ENCODE measurements around the gene DCP1A. TPM values are rescaled to one million over a fixed set of nuclear protein-coding genes. Genes with fewer than 3 reads are reported as not detected.
"Not testable (repeated sequence)": the region's sequence is repeated elsewhere in the genome, so short reads cannot be mapped to it uniquely, and the experiment has no call there.

DCP1A gene
- polyA plus RNA-seq, 1 donor from 2014 or later = 65.0 TPM

GRCh38 chr3:53348118-53348517, 775 bp upstream of the DCP1A start:
- H3K36me3 Mint-ChIP-seq, H3K9me3 Mint-ChIP-seq, H3K27me3 Mint-ChIP-seq: not testable (repeated sequence)
- Mint-ChIP-seq H3K27ac (peak overlapping the region; percentile 97 to 98 (median 98)), H3K4me1 (peaks cover 13 to 27% (median 25%) of the 10 kb centered on the region in 3 donors), H3K4me3 (peak overlapping the region; percentile 98 to 100 (median 98))

DNA sequence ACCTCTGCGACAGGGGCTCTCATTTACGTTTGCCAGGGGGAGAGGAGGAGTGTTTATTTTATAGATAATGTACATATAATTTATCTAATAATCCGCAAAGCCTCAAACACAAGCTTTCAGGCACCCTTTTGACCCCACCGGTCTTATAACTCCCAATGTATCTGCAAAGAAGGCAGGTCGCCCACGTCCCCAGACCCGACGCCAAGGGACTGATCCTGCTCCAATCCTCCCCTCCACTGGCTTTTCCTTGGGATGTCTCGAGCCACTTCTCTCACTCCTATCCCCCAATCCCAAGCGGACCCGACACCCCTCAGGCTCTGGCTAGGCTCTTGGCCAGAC, 452 bp downstream of the DCP1A start:
- Mint-ChIP-seq H3K27me3 (no peaks in the 10 kb centered on the region), H3K4me1 (peaks cover 17 to 34% (median 27%) of the 10 kb centered on the region in 3 donors), H3K4me3 (peak overlapping the region; percentile 98 to 100 (median 98)), H3K36me3 (peaks cover 2% of the 10 kb centered on the region), H3K27ac (peak overlapping the region; percentile 97 to 98 (median 98)), H3K9me3 (no peaks in the 10 kb centered on the region)

DNA sequence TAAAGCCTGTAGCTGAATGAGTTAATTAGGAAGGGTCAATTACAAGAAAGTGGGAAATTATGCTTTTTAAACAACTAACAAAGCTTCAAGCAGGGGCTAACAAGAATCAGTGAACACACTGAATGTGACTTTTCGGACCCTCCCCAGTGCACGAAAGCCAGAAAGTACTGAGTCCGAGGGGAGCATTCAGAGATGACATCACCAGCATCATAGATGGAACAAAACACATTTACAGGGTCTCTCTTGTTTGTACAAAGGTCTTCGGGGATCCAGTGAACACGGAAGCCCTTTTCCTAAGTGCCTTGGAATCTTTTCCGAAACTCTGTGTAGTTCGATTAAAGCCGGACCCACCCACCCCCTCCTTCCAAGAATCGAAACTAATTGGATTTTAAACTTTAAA, 829 bp downstream of the DCP1A start:
- peaks cover 17 to 34% (median 27%) of the 10 kb centered on the region in 3 donors for H3K4me1 Mint-ChIP-seq
- H3K9me3 Mint-ChIP-seq = no peaks in the 10 kb centered on the region
- no peaks in the 10 kb centered on the region for H3K27me3 Mint-ChIP-seq
- peaks cover 2% of the 10 kb centered on the region for H3K36me3 Mint-ChIP-seq
- peak overlapping the region; percentile 86 to 98 (median 97) for H3K27ac Mint-ChIP-seq
- peak overlapping the region; percentile 98 to 100 (median 98) for H3K4me3 Mint-ChIP-seq

DNA sequence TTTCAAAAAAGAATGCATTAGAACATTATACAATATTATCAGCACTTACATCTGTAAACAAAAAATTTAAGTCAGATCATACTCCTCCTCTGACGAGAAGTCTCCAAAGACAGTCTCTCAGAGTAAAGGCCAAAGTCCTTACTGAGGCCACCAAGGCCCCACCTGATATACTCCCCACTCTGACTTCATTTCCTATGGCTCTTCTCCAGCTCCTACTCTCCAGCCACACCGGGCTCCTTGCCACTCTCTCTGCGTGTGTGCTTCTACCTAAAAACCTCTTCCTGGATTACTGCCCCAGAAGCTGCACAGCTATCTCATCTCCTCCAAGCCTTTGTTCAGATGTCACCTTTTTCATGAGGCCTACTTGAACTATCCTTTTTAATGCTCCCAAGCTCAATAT, 5.0 kb downstream of the DCP1A start:
- Mint-ChIP-seq H3K36me3 (peaks cover 2% of the 10 kb centered on the region), H3K9me3 (no peaks in the 10 kb centered on the region), H3K27ac (no peak overlapping the region), H3K27me3 (no peaks in the 10 kb centered on the region), H3K4me3 (peak overlapping the region in 1 of 4 donors; percentile 67), H3K4me1 (peaks cover 15 to 39% (median 25%) of the 10 kb centered on the region in 3 donors)

- H3K36me3 Mint-ChIP-seq = peaks cover under 1% of the 10 kb centered on the region
- no peak overlapping the region for H3K27ac Mint-ChIP-seq
- H3K4me3 Mint-ChIP-seq = no peak overlapping the region
- H3K9me3 Mint-ChIP-seq = no peaks in the 10 kb centered on the region
- peaks cover 3 to 20% (median 8%) of the 10 kb centered on the region in 3 donors for H3K4me1 Mint-ChIP-seq
- no peaks in the 10 kb centered on the region for H3K27me3 Mint-ChIP-seq
Observed at GRCh38 chr3:53337167-53337940, 10.0 kb downstream of the DCP1A start.

- Mint-ChIP-seq H3K36me3 (peaks cover 5% of the 10 kb centered on the region), H3K4me3 (no peak overlapping the region), H3K4me1 (peaks cover 5 to 16% (median 8%) of the 10 kb centered on the region in 3 donors), H3K9me3 (no peaks in the 10 kb centered on the region), H3K27ac (peak overlapping the region in 1 of 3 donors; percentile 24), H3K27me3 (no peaks in the 10 kb centered on the region)
Observed at GRCh38 chr3:53334742-53335141, 12.6 kb downstream of the DCP1A start.

DNA sequence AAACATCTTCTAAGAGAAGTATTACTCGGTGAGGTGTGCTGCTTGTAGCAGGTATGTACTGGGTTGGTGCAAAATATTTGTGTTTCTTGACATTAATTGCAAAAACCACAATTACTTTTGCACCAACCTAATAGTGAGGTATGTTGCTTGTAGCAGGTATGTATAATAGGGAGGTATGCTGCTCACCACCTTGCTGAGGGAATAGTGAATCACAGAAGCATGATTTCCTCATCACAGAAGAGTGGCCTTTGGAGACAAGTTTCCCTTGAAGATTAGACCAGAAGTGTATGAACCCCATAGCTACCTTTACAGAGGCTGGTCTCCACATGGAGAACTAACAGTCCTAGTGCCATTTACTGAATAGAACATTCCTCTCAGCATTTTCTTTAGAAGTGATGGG, 15.5 kb downstream of the DCP1A start:
- peak overlapping the region in 1 of 3 donors; percentile 53 for H3K27ac Mint-ChIP-seq
- no peaks in the 10 kb centered on the region for H3K27me3 Mint-ChIP-seq
- H3K36me3 Mint-ChIP-seq = peaks cover 5% of the 10 kb centered on the region
- peaks cover 5 to 13% (median 9%) of the 10 kb centered on the region in 3 donors for H3K4me1 Mint-ChIP-seq
- H3K4me3 Mint-ChIP-seq = no peak overlapping the region
- no peaks in the 10 kb centered on the region for H3K9me3 Mint-ChIP-seq

DNA sequence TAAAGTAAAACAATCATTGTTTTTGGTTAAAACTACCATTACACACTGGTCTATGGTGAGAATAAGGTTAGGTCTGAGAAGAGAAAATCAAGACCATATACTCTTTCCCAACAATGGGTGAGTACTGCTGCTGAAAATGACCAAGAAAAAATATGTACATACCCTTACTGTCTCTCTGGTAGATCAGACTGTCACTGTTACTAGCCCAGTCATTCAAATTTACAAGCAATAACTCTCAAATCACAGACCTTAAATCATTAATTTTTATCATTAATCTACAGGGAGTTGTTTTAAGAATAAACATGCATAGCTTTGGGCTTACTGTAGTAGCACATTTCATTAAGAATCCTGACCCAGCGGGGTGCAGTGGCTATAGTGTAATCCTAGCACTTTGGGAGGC, 17.4 kb downstream of the DCP1A start:
- H3K4me3 Mint-ChIP-seq = no peak overlapping the region
- H3K27ac Mint-ChIP-seq = peak overlapping the region in 1 of 3 donors; percentile 52
- H3K4me1 Mint-ChIP-seq = peaks cover 7 to 18% (median 10%) of the 10 kb centered on the region in 3 donors
- H3K9me3 Mint-ChIP-seq = no peaks in the 10 kb centered on the region
- no peaks in the 10 kb centered on the region for H3K27me3 Mint-ChIP-seq
- H3K36me3 Mint-ChIP-seq = peaks cover 5% of the 10 kb centered on the region

DNA sequence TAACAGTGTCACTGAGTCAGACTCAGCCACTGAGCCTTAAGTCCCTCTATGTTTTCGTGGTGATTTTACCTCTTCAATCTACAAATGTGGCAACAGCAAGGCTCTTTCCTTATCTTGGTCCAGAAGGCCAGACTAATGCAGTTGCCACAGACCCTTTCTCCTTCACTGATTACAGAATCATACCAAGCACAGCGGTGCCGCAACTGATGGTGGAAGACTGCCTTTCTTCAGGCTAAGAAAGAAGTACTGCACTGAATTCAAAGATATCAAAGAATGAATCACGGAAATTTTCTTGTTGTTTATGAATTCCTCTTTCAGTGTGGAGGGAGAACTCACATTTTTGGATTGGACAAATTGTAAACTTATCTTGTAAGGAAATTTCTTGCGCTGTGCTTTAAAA, 18.6 kb downstream of the DCP1A start:
- Mint-ChIP-seq H3K4me1 (peaks cover 6 to 16% (median 9%) of the 10 kb centered on the region in 3 donors), H3K27me3 (no peaks in the 10 kb centered on the region), H3K36me3 (peaks cover 5% of the 10 kb centered on the region), H3K27ac (no peak overlapping the region), H3K9me3 (no peaks in the 10 kb centered on the region), H3K4me3 (no peak overlapping the region)

DNA sequence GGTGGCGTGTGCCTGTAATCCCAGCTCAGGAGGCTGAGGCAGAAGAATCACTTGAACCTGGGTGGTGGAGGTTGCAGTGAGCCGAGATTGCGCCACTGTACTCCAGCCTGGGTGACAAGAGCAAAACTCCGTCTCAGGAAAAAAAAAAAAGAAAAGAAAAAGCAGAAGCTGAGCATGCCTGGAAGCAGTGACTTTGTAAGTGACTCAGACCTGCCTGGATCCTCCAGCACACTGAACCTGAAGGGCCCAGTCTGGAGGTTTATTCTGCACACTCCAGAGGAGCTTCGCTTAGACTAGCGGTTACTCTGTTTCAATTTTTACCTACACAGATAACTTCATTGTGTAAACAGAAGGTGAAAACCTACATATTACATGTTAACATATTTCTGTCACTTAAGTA, 19.4 kb downstream of the DCP1A start:
- H3K36me3 Mint-ChIP-seq, H3K27me3 Mint-ChIP-seq, H3K9me3 Mint-ChIP-seq, H3K4me3 Mint-ChIP-seq, H3K27ac Mint-ChIP-seq: not testable (repeated sequence)
- H3K4me1 Mint-ChIP-seq = peaks cover 4 to 13% (median 7%) of the 10 kb centered on the region in 3 donors

DNA sequence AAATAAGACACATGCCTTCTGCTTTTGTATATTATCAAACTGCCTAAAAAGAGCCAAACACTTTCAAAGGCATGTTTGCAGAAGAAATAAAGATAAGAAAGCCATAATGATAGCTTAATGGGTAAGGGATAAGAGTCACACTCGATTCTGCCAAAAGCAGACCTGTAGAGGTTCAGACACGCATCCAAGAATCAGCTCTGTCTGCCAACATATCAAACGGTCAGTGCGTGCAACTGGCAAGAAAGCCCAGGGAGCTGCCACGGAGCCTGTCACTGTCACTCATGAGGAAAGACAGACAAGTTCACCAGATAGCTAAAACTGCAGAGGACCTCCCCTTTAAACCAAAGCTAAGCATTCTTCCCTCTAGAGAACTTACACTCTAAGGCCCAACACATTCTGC, 23.2 kb downstream of the DCP1A start:
- H3K4me1 Mint-ChIP-seq = peaks cover 2 to 14% (median 7%) of the 10 kb centered on the region in 3 donors
- no peak overlapping the region for H3K27ac Mint-ChIP-seq
- H3K36me3 Mint-ChIP-seq = no peaks in the 10 kb centered on the region
- H3K27me3 Mint-ChIP-seq = no peaks in the 10 kb centered on the region
- no peaks in the 10 kb centered on the region for H3K9me3 Mint-ChIP-seq
- no peak overlapping the region for H3K4me3 Mint-ChIP-seq

DNA sequence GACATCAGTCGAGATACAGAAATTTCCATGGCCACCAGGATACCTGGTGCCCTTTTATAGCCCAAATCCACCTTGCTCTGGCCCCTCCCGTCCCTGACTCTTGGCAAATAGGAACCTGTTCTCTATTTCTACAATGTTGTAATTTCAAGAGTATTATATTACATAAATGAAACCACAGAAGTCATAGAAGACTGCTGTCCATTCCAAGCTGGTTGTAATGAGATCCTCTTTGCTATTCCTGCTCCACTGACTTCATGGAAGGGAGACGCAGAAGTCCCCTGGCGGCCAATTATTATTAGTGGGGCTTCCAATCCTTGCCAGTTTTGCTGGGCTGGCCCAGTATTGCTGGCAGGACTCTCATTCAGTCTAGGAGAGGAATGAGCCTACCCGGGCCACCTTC, 26.6 kb downstream of the DCP1A start:
- Mint-ChIP-seq H3K27me3 (no peaks in the 10 kb centered on the region), H3K9me3 (no peaks in the 10 kb centered on the region), H3K36me3 (no peaks in the 10 kb centered on the region), H3K4me1 (peaks cover 2 to 8% (median 3%) of the 10 kb centered on the region in 3 donors), H3K27ac (no peak overlapping the region), H3K4me3 (no peak overlapping the region)

DNA sequence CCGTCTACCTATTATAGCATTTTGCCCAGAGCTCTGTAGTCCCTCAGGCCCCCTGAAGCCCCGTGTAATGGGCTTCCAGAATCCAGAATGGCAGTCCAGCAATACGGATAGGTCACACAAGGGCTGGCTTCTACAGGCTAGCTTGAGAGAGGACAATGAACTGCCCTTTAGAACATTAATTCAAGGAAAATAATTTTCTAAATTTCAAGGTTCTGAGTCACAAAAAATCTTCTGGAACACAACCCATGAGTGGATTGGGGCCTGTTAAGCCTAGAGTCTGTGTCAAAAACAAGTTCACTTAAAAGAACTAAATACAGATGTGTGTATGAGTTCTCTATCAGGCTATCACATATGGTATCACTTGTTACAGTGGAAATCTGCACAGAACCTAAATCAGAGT, 28.8 kb downstream of the DCP1A start:
- no peaks in the 10 kb centered on the region for H3K27me3 Mint-ChIP-seq
- no peaks in the 10 kb centered on the region for H3K36me3 Mint-ChIP-seq
- no peaks in the 10 kb centered on the region for H3K9me3 Mint-ChIP-seq
- no peak overlapping the region for H3K4me3 Mint-ChIP-seq
- no peak overlapping the region for H3K27ac Mint-ChIP-seq
- peaks cover 2 to 4% (median 3%) of the 10 kb centered on the region in 3 donors for H3K4me1 Mint-ChIP-seq

DNA sequence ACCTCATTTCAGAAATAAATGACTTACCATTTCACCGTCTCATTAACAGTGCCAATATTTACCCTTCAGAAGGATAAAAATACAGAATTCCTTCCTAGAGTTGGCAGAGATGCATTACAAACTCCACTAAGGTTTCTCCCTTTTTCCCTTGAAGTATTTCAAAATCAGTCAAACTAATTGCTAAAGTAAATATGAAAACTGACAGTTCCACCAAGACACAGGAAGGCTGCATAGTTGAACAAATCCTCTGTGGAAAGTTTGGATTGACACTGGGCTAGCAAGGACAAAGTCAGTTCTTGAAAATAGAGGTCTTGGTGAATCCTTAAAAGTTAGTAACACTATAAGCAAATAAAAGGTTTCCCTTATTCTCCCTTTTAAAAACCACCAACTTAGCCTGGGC, 34.5 kb downstream of the DCP1A start:
- no peak overlapping the region for H3K4me3 Mint-ChIP-seq
- H3K27ac Mint-ChIP-seq = no peak overlapping the region
- peaks cover 5% of the 10 kb centered on the region for H3K36me3 Mint-ChIP-seq
- H3K9me3 Mint-ChIP-seq = no peaks in the 10 kb centered on the region
- H3K4me1 Mint-ChIP-seq = peaks cover 0 to 5% (median 2%) of the 10 kb centered on the region in 3 donors
- no peaks in the 10 kb centered on the region for H3K27me3 Mint-ChIP-seq

DNA sequence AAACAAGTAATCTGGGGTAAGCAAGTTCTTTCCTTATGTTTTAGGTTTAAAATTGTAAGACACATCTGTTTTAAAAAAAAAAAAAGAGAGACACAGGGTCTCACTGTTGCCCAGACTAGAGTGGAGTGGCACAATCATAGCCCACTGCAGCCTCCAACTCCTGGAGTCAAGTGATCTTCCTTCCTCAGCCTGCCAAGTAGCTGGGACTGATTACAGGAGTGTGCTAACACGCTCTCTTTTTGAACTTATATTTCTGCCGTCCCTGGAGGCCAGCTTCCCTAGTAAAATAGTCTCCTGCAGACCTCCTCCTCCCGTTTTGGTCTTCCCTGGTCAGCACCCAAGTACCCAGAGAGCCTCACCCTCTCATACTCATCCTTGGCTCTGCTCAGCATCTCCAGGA, 35.5 kb downstream of the DCP1A start:
- peaks cover 5% of the 10 kb centered on the region for H3K36me3 Mint-ChIP-seq
- H3K4me3 Mint-ChIP-seq = no peak overlapping the region
- H3K9me3 Mint-ChIP-seq = no peaks in the 10 kb centered on the region
- no peak overlapping the region for H3K27ac Mint-ChIP-seq
- no peaks in the 10 kb centered on the region for H3K27me3 Mint-ChIP-seq
- H3K4me1 Mint-ChIP-seq = peaks cover 0 to 5% (median 2%) of the 10 kb centered on the region in 3 donors

DNA sequence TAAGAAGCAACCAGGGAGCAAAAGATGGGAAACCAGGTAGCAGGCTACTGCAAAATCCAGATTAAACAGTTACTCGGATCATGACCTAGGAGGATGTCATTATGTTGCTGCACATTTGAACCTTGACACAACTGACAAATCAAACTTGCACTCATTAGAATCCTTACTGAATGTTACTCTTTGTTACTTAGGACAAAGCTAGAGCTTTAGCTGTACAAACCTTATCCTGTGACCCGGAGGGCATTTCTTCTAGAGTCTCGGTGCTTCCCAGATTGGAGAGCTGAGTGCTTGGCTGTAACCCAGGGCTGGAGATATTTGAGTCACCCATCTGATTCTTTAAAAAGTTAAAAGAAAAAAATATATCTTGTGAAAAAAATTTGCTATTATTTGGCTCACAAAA, 43.4 kb downstream of the DCP1A start:
- Mint-ChIP-seq H3K9me3 (no peaks in the 10 kb centered on the region), H3K27ac (peak overlapping the region in 1 of 3 donors; percentile 41), H3K27me3 (no peaks in the 10 kb centered on the region), H3K4me3 (no peak overlapping the region), H3K4me1 (peaks cover 3 to 5% (median 4%) of the 10 kb centered on the region in 3 donors), H3K36me3 (peaks cover 4% of the 10 kb centered on the region)
